ENCODE measurements around the gene CSH1. TPM values are rescaled to one million over a fixed set of nuclear protein-coding genes. Genes with fewer than 3 reads are reported as not detected.

CSH1 gene
- total RNA-seq, 1 experiment from 2014 or later: not detected

DNA sequence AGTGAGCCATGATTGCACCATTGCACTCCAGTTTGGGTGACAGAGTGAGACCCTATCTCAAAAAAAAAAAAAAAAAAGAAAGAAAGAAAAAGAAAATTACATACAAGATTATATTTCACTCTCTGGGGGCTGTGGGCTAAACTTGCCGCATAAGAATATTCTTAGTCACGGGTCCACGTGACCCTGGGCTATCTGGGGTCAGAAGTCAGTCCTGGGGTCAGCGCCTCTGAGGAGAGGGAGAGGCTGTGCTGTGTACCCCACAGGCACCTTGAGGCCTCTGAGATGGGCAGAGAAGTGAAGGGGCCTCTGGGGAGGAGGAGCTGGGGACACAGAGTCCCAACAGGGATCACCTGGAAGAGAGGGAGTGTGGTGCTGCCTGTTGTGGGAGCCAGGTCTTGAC is 41.5 kb upstream of the CSH1 start:
- no peak overlapping the region for H3K23ac ChIP-seq (ENCODE audit: insufficient read length, low read depth, low read length)
- H3K27ac ChIP-seq (ENCODE audit: insufficient read length, low read depth, low read length): no peak overlapping the region
- WGBS (ENCODE audit: extremely low coverage, insufficient read length, low lambda C conversion rate): no CpG with 5 or more reads among the region's 4 CpGs
- H3K18ac ChIP-seq (ENCODE audit: insufficient read length, low read depth, low read length): no peak overlapping the region
- H4K20me1 ChIP-seq (ENCODE audit: control insufficient read depth, insufficient read depth, insufficient read length): no peaks in the 10 kb centered on the region
- H3K79me2 ChIP-seq (ENCODE audit: insufficient read depth, low read length): no peaks in the 10 kb centered on the region
- H3K9ac ChIP-seq (ENCODE audit: extremely low read depth, insufficient read length, low read length): no peak overlapping the region
- H3K4me3 Mint-ChIP-seq: no peak overlapping the region
- no peaks in the 10 kb centered on the region for H3K23me2 ChIP-seq (ENCODE audit: insufficient read length, low read depth, low read length, poor library complexity, severe bottlenecking)
- H2AFZ ChIP-seq (ENCODE audit: low read length): no peak overlapping the region
- H2AK5ac ChIP-seq (ENCODE audit: insufficient read length, low read length): no peak overlapping the region
- H3T11ph ChIP-seq (ENCODE audit: low read length): no peak overlapping the region
- H2BK5ac ChIP-seq (ENCODE audit: insufficient read length, low read length): no peak overlapping the region
- H2BK20ac ChIP-seq (ENCODE audit: low read depth, low read length, poor library complexity, severe bottlenecking): no peak overlapping the region
- H3K4me1 Mint-ChIP-seq: peaks cover 6 to 17% of the 10 kb centered on the region in 2 experiments
- no peaks in the 10 kb centered on the region for H3K9me3 Mint-ChIP-seq
- no peak overlapping the region for H3K56ac ChIP-seq (ENCODE audit: insufficient read length, low read depth, low read length)
- no peak overlapping the region for H4K5ac ChIP-seq (ENCODE audit: insufficient read length, low read depth, low read length)
- no peak overlapping the region for H4K91ac ChIP-seq (ENCODE audit: insufficient read length, low read depth, low read length)
- no peak overlapping the region for H3K14ac ChIP-seq (ENCODE audit: insufficient read depth, low read length)
- no peak overlapping the region for H3K4ac ChIP-seq (ENCODE audit: low read depth, low read length)
- no peak overlapping the region for H4K8ac ChIP-seq (replicated peaks; ENCODE audit: insufficient read length, low read depth, low read length)
- no peaks in the 10 kb centered on the region for H3K4me1 ChIP-seq (ENCODE audit: insufficient read depth, low read length)
- H3K36me3 Mint-ChIP-seq (ENCODE audit: insufficient read depth in 1 of 3, low read depth in 3 of 3): peaks cover 8 to 20% (median 9%) of the 10 kb centered on the region in 3 experiments; a peak in 5 of 7 replicates
- H2BK120ac ChIP-seq (ENCODE audit: low read depth, low read length, poor library complexity, severe bottlenecking): no peak overlapping the region
- H3K27me3 ChIP-seq (ENCODE audit: insufficient read depth, low read length): no peaks in the 10 kb centered on the region
- no peak for DNase-seq
- H2BK15ac ChIP-seq (ENCODE audit: low read depth, low read length): no peak overlapping the region
- H3K79me1 ChIP-seq (ENCODE audit: insufficient read depth, low read depth, low read length, poor library complexity, severe bottlenecking): no peaks in the 10 kb centered on the region
- TF ChIP-seq, protein P1, sequence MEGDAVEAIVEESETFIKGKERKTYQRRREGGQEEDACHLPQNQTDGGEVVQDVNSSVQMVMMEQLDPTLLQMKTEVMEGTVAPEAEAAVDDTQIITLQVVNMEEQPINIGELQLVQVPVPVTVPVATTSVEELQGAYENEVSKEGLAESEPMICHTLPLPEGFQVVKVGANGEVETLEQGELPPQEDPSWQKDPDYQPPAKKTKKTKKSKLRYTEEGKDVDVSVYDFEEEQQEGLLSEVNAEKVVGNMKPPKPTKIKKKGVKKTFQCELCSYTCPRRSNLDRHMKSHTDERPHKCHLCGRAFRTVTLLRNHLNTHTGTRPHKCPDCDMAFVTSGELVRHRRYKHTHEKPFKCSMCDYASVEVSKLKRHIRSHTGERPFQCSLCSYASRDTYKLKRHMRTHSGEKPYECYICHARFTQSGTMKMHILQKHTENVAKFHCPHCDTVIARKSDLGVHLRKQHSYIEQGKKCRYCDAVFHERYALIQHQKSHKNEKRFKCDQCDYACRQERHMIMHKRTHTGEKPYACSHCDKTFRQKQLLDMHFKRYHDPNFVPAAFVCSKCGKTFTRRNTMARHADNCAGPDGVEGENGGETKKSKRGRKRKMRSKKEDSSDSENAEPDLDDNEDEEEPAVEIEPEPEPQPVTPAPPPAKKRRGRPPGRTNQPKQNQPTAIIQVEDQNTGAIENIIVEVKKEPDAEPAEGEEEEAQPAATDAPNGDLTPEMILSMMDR (conservative IDR thresholded peaks at IDR 0.05): no peak
- H3K9me3 ChIP-seq (ENCODE audit: control insufficient read depth, low read depth, low read length): no peaks in the 10 kb centered on the region
- H2BK12ac ChIP-seq (ENCODE audit: insufficient read length, low read depth, low read length): no peak overlapping the region
- H3K27me3 Mint-ChIP-seq (ENCODE audit: low read depth): peaks cover 3% of the 10 kb centered on the region
- no peak overlapping the region for H3K4me2 ChIP-seq (ENCODE audit: insufficient read depth, insufficient read length, low read length)
- no peak overlapping the region; a peak in 1 of 7 replicates for H3K27ac Mint-ChIP-seq
